HFFc6 (cell line): Measurements from ENCODE around the gene CA12. TPM values are rescaled to one million over a fixed set of nuclear protein-coding genes. Genes with fewer than 3 reads are reported as not detected.

Experiments used
- DNase-seq: peaks from one replicate; pipeline ENCODE4 v3.0.0-alpha.2; 2018
- H3K27ac Mint-ChIP-seq: 2 replicates; pipeline ENCODE4 v1.8.0; 2020; ENCODE audit warnings: mild to moderate bottlenecking, mixed read lengths
- H3K27me3 Mint-ChIP-seq: 2 replicates; pipeline ENCODE4 v1.8.0; 2021; ENCODE audit warnings: mild to moderate bottlenecking, moderate library complexity, mixed read lengths; ENCODE audit not compliant: insufficient read depth
- H3K36me3 Mint-ChIP-seq: 2 replicates; pipeline ENCODE4 v1.8.0; 2021; ENCODE audit warnings: low read depth, mixed read lengths
- H3K4me1 Mint-ChIP-seq: 2 replicates; pipeline ENCODE4 v1.8.0; 2020; ENCODE audit warnings: low read depth, mixed read lengths
- H3K4me3 Mint-ChIP-seq: 2 replicates; pipeline ENCODE4 v1.8.0; 2020; ENCODE audit warnings: mild to moderate bottlenecking, moderate library complexity, mixed read lengths
- H3K9me3 Mint-ChIP-seq: 2 replicates; pipeline ENCODE4 v1.8.0; 2020; ENCODE audit warnings: mild to moderate bottlenecking, mixed read lengths
- total RNA-seq, 6 experiments: library from RNA; stranded (reverse); fragmentation: NEBNext Ultra II Directional; extraction: Animal tissue kit (Norgen Biotek cat#: 25700); gene quantifications; 2 replicates in 1 of 6; 3 replicates in 5 of 6; pipeline ENCODE4 v1.2.3, GENCODE V29; 2021
- TF ChIP-seq, protein P1 (sequence below): fragments of 200-600 bp; sonication (generic); IDR thresholded peaks from 2 replicates; pipeline ENCODE4 v1.5.0; 2021; ENCODE audit warnings: antibody characterized with exemption, mild to moderate bottlenecking

The CA12 gene
- total RNA-seq, 6 experiments from 2014 or later = 8.3 to 18.2 (median 15.8) TPM

DNA sequence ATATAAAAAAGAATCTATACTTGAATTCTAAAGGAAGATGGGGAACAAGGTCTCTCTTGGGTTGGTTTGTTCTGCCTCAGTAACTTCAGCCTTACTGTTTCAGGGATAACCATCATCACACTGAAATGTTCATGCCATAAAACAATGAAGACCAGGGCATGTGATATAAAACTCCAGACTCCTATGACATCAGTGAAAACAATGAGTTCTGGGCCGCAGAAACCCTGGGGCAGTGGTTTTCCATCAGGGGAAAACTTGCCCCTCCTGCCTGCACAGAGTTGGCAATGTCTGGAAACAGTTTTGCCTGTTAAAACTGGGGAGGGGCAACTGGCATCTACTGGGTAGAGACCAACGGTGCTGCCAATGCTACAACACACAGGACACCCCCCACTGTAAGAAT, 46.8 kb downstream of the CA12 start:
- DNase-seq = no peak
- Mint-ChIP-seq H3K9me3 (no peaks in the 10 kb centered on the region), H3K27ac (no peak overlapping the region), H3K4me1 (peaks cover 59% of the 10 kb centered on the region), H3K4me3 (no peak overlapping the region), H3K36me3 (peaks cover 7% of the 10 kb centered on the region; the same call in 1 of the 2 replicates), H3K27me3 (no peaks in the 10 kb centered on the region; the same call in 1 of the 2 replicates)
- TF ChIP-seq, protein P1, sequence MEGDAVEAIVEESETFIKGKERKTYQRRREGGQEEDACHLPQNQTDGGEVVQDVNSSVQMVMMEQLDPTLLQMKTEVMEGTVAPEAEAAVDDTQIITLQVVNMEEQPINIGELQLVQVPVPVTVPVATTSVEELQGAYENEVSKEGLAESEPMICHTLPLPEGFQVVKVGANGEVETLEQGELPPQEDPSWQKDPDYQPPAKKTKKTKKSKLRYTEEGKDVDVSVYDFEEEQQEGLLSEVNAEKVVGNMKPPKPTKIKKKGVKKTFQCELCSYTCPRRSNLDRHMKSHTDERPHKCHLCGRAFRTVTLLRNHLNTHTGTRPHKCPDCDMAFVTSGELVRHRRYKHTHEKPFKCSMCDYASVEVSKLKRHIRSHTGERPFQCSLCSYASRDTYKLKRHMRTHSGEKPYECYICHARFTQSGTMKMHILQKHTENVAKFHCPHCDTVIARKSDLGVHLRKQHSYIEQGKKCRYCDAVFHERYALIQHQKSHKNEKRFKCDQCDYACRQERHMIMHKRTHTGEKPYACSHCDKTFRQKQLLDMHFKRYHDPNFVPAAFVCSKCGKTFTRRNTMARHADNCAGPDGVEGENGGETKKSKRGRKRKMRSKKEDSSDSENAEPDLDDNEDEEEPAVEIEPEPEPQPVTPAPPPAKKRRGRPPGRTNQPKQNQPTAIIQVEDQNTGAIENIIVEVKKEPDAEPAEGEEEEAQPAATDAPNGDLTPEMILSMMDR = no peak

DNA sequence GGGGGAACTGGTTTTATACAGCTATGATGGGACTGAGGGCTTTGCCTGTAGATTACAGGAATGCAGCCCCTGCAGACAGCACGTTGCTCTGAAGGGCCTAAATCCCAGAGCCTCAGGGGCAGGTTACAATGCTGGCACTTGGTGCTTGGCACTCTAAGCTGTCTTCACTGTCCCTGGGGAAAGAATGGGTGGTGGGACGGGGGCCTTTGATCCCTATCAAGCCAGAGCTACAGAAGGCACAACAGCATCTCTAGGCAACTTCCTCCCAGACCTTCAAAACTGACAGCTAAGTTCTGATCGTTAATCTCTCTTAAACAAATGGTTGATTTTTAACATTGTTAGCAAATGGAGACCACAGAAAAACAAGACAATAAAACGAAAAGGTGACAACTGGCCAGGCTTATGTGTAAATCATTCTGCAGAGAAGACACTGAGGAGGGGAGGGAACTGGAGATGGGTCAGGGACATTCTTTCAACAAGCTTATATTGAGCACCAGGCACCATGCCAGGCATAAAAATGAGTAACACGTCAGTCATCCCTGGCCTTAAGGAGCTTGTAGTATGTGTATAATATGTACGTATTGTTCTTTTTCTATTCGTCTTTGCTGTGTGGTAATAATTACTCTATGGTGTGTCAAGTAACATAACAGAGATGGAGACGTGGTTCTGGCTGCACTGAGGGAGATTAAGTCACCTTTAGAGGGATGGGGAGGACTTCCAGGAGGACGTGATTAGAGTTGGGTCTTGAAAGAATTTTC, 49.1 kb downstream of the CA12 start:
- Mint-ChIP-seq H3K27me3 (peaks cover 1% of the 10 kb centered on the region), H3K27ac (peak overlapping the region; percentile 53), H3K4me1 (peaks cover 39% of the 10 kb centered on the region), H3K4me3 (peak overlapping the region; percentile 20), H3K9me3 (no peaks in the 10 kb centered on the region), H3K36me3 (peaks cover 11% of the 10 kb centered on the region)
- TF ChIP-seq, protein P1 = no peak
- DNase-seq = peak; percentile 84

DNA sequence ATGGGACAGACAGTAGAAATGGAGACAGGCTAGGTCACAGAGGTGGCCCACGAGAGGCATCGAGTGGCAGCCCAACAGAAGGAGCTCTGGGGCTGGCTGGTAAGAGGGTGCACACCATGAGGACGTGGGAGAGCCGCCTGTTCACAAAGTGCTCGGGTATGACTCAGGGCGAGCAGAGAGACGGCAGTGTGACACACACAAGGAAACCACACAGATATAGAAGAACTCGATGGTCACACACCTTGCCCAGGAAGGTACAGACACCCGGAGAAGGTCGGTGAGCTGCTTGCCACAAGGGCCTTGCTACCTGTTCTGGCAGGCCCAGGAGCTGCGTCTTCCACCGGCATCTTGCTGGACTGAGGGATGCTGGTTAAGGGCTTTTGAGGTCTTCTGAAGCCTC, 50.2 kb downstream of the CA12 start:
- Mint-ChIP-seq H3K9me3 (no peaks in the 10 kb centered on the region), H3K27ac (no peak overlapping the region), H3K4me3 (no peak overlapping the region), H3K27me3 (peaks cover 1% of the 10 kb centered on the region), H3K4me1 (peaks cover 32% of the 10 kb centered on the region), H3K36me3 (peaks cover 6% of the 10 kb centered on the region; the same call in 1 of the 2 replicates)
- TF ChIP-seq, protein P1 = no peak
- no peak for DNase-seq

DNA sequence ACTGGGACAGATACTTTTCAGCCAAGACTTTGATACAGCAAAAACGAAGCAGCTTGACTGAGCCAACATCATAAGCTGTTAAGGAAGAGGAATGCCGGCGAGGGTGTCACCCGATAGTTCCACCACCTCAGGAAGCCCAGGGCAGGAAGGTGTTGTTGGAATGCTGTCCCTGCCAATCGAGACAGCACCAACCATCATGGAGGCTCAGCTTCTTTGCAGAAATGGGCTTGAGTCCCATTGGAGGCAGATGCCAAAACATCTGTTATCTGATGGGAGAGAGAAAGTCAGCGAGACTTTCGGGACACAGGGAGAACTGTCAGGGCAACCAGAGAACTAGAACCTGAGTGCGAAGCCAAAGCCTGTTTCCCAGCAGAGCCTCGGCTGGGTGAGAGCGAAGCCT, 50.7 kb downstream of the CA12 start:
- no peak overlapping the region for H3K27ac Mint-ChIP-seq
- no peaks in the 10 kb centered on the region for H3K9me3 Mint-ChIP-seq
- peaks cover 1% of the 10 kb centered on the region for H3K27me3 Mint-ChIP-seq
- TF ChIP-seq, protein P1 = no peak
- peaks cover 6% of the 10 kb centered on the region; the same call in 1 of the 2 replicates for H3K36me3 Mint-ChIP-seq
- H3K4me3 Mint-ChIP-seq = no peak overlapping the region
- H3K4me1 Mint-ChIP-seq = peaks cover 32% of the 10 kb centered on the region
- DNase-seq = no peak

DNA sequence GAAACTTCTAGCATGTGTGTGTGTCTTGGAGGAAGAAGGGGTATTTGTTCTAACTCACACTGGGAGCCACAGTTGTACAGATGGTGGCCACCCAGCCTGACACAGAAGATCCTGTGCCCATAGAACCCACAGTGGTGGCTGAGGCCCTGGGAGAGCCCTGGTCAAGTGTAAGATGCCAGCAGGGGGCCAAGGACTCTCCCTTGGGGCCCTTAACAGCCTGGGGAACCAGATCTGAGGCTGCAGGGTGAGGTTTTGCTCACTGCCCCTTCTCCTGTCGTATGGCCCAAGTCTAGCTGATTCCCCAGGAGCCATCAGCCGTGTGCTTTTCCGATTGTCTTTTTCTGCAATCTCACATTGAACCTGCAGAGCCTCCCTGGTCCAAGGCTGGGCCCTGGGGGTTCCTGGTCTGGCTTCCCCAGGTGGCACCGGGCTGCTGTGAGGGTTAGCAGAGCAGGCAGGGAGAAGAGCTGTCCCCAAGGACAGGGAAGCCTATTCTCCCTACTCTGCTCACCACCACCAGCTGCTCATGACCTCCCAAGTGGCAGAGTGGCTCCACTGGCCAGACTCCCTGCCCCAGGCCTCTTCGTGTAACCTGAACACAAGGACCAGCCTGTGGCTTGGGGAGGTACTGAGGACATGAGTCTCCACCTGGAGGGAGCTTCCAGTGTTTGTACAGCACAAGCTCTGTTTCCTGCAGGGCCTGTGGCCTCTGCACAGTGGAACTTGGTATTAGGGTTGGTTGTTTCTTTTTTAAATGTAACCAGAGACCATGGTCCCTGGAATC, 51.9 kb downstream of the CA12 start:
- peaks cover 1% of the 10 kb centered on the region for H3K27me3 Mint-ChIP-seq
- TF ChIP-seq, protein P1 = no peak
- H3K27ac Mint-ChIP-seq = no peak overlapping the region
- H3K9me3 Mint-ChIP-seq = no peaks in the 10 kb centered on the region
- DNase-seq = no peak
- peaks cover 32% of the 10 kb centered on the region for H3K4me1 Mint-ChIP-seq
- peaks cover 6% of the 10 kb centered on the region; the same call in 1 of the 2 replicates for H3K36me3 Mint-ChIP-seq
- H3K4me3 Mint-ChIP-seq = no peak overlapping the region
